Fibroblast of skin of left quadriceps (primary cell): Measurements from ENCODE around the gene EPS15.
"Not testable (repeated sequence)": the region's sequence is repeated elsewhere in the genome, so short reads cannot be mapped to it uniquely, and the experiment has no call there.

Experiments used
- DNase-seq, 2 experiments: peaks; one replicate each; pipeline ENCODE4 v3.0.0-alpha.2; 2013; ENCODE audit warnings: low read depth in 2 of 2

EPS15 gene

GRCh38 chr1:51542158-51542953 lies 23.3 kb upstream of the EPS15 start:
- no peak for DNase-seq

- no peak for DNase-seq
Observed at GRCh38 chr1:51541313-51542050, 22.4 kb upstream of the EPS15 start.

GRCh38 chr1:51537568-51537967 lies 18.5 kb upstream of the EPS15 start:
- DNase-seq = no peak

GRCh38 chr1:51535006-51535592 lies 16.0 kb upstream of the EPS15 start:
- peak in 1 of 2 experiments; percentile 38 for DNase-seq

GRCh38 chr1:51534447-51534846 lies 15.4 kb upstream of the EPS15 start:
- no peak for DNase-seq

GRCh38 chr1:51532853-51533252 lies 13.8 kb upstream of the EPS15 start:
- no peak for DNase-seq

GRCh38 chr1:51530447-51530846 lies 11.4 kb upstream of the EPS15 start:
- not testable (repeated sequence) for DNase-seq

- no peak for DNase-seq
Observed at GRCh38 chr1:51527144-51527543, 8.1 kb upstream of the EPS15 start.

- no peak for DNase-seq
Observed at GRCh38 chr1:51526248-51526647, 7.2 kb upstream of the EPS15 start.

- no peak for DNase-seq
Observed at GRCh38 chr1:51525295-51525694, 6.2 kb upstream of the EPS15 start.

GRCh38 chr1:51524817-51525216 lies 5.8 kb upstream of the EPS15 start:
- no peak for DNase-seq

GRCh38 chr1:51523931-51524330 lies 4.9 kb upstream of the EPS15 start:
- DNase-seq = no peak

- no peak for DNase-seq
Observed at GRCh38 chr1:51520700-51521248, 1.7 kb upstream of the EPS15 start.

- DNase-seq = no peak
Observed at GRCh38 chr1:51519865-51520699, 1.0 kb upstream of the EPS15 start.

- DNase-seq = no peak
Observed at GRCh38 chr1:51518586-51519047, 449 bp downstream of the EPS15 start.

- no peak for DNase-seq
Observed at GRCh38 chr1:51518033-51518585, 957 bp downstream of the EPS15 start.

GRCh38 chr1:51517361-51518032 lies 1.6 kb downstream of the EPS15 start:
- no peak for DNase-seq

- DNase-seq = no peak
Observed at GRCh38 chr1:51516649-51517158, 2.4 kb downstream of the EPS15 start.

GRCh38 chr1:51515982-51516648 lies 3.0 kb downstream of the EPS15 start:
- DNase-seq = no peak
